Endothelial cell of umbilical vein (primary cell): ENCODE results near the gene TMF1.

ENCODE experiments used
- CTCF ChIP-seq, 2 donors: IDR thresholded peaks; 1 replicate in 1 of 2; 2 replicates in 1 of 2; pipeline ENCODE4 v1.5.1; 2011; ENCODE audit warnings: low read length in 2 of 2, mild to moderate bottlenecking in 2 of 2, moderate library complexity in 2 of 2, control low read depth in 1 of 2, inconsistent platforms in 1 of 2, low read depth in 1 of 2; ENCODE audit not compliant: insufficient read depth in 1 of 2; ENCODE audit errors: extremely low read depth in 1 of 2
- EZH2 ChIP-seq: IDR thresholded peaks from 2 replicates; pipeline ENCODE4 v1.6.1; 2012; ENCODE audit warnings: borderline replicate concordance, low read depth, mild to moderate bottlenecking, moderate library complexity, low read length, inconsistent platforms; ENCODE audit not compliant: severe bottlenecking
- FOS ChIP-seq: IDR thresholded peaks from 2 replicates; pipeline ENCODE4 v1.6.1; 2011; ENCODE audit warnings: mild to moderate bottlenecking, low read length, moderate library complexity, borderline replicate concordance; ENCODE audit not compliant: insufficient read depth
- GATA2 ChIP-seq: IDR thresholded peaks from 2 replicates; pipeline ENCODE4 v1.7.0; 2011; ENCODE audit warnings: low read depth, mild to moderate bottlenecking, moderate library complexity, mixed read lengths, low read length; ENCODE audit not compliant: insufficient read length, insufficient read depth
- JUN ChIP-seq: IDR thresholded peaks from 2 replicates; pipeline ENCODE4 v1.6.1; 2011; ENCODE audit warnings: borderline replicate concordance, low read depth; ENCODE audit not compliant: insufficient read length, insufficient read depth
- MAX ChIP-seq: IDR thresholded peaks from 2 replicates; pipeline ENCODE4 v1.6.1; 2011; ENCODE audit not compliant: insufficient read depth, insufficient read length
- MYC ChIP-seq: IDR thresholded peaks from one replicate; pipeline ENCODE4 v1.6.1; 2011; ENCODE audit warnings: mild to moderate bottlenecking, low read depth, low read length
- POLR2A ChIP-seq: IDR thresholded peaks from 2 replicates; pipeline ENCODE4 v1.6.1; 2012; ENCODE audit warnings: low read depth, mild to moderate bottlenecking, control low read depth, low read length
- POLR2AphosphoS5 ChIP-seq: IDR thresholded peaks from 2 replicates; pipeline ENCODE4 v1.6.1; 2012; ENCODE audit warnings: low read depth, mild to moderate bottlenecking, control low read depth, low read length, moderate library complexity; ENCODE audit not compliant: insufficient read depth

- TF ChIP-seq CTCF (IDR thresholded peaks at IDR 0.05; ENCODE audit: extremely low read depth in 1 of 2, insufficient read depth in 1 of 2, low read depth in 1 of 2, low read length in 2 of 2) (no peak), POLR2A (no peak), POLR2AphosphoS5 (no peak), EZH2 (no peak), JUN (no peak), MAX (no peak), GATA2 (no peak), FOS (no peak), MYC (no peak)
Observed at GRCh38 chr3:69096299-69096698, 44.2 kb upstream of the TMF1 start.
